Lower leg skin (tissue), 4 donors: ENCODE measurements around the gene ZNF385C. TPM values are rescaled to one million over a fixed set of nuclear protein-coding genes. Genes with fewer than 3 reads are reported as not detected.

Experiments
- DNase-seq, 2 donors: peaks; one replicate each; pipeline ENCODE4 v3.0.0-alpha.2; 2019; ENCODE audit warnings: low spot score in 2 of 2
- H3K4me3 ChIP-seq: fragments of 200-600 bp; sonication (generic); 2 replicates; pipeline ENCODE4 v1.5.1; 2017; ENCODE audit warnings: mild to moderate bottlenecking, low read depth; ENCODE audit not compliant: poor library complexity, severe bottlenecking
- CTCF ChIP-seq, 3 donors: fragments of 450-650 bp; IDR thresholded peaks; one replicate each; pipeline ENCODE4 v1.5.1; 2016; ENCODE audit warnings: antibody characterized with exemption in 3 of 3, mild to moderate bottlenecking in 3 of 3, moderate library complexity in 2 of 3
- POLR2A ChIP-seq, 2 donors: fragments of 450-650 bp; IDR thresholded peaks; one replicate each; pipeline ENCODE4 v1.6.1; 2016 to 2017; ENCODE audit warnings: antibody characterized with exemption in 2 of 2, mild to moderate bottlenecking in 1 of 2, moderate library complexity in 1 of 2
- WGBS, 2 donors: methylation state at CpG; one replicate each; pipeline ENCODE4 v1.1.5; 2018; 5-methylcytosine and 5-hydroxymethylcytosine counted together
- intact Hi-C: fragments of 100-400 bp; cut with DNase I; formaldehyde crosslinking; loops from one replicate; pipeline ENCODE4 v1.15.0; 2023; ENCODE audit warnings: low total_unique reads
- total RNA-seq, 4 donors: library from RNA; depleted of rRNA; stranded (reverse); fragments of >200 nt; gene quantifications; one replicate each; pipeline ENCODE4 v1.1.0, GENCODE V29; 2016

ZNF385C gene
- total RNA-seq, 4 donors from 2014 or later: 0.29 to 1.3 TPM; not detected in 2

DNA sequence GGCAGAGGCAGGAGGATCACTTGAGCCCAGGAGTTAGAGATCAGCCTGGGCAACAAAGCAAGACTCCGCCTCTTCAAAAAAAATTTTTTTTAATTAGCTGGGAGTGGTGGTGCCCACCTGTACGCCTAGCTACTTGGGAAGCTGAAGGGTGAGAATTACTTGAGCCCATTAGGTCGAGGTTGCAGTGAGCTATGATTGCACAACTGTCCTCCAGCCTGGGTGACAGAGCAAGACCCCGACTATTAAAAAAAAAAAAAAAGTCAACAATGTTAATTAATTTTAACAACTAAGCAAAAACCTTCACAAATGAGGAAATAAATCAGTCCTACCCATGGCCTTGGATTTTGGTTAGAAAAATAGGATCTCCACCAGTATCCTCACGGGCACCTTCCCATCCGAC lies 8.9 kb upstream of the ZNF385C start:
- 71 to 78% methylated on average over 6 of the region's 6 CpGs for WGBS, 2 donors

DNA sequence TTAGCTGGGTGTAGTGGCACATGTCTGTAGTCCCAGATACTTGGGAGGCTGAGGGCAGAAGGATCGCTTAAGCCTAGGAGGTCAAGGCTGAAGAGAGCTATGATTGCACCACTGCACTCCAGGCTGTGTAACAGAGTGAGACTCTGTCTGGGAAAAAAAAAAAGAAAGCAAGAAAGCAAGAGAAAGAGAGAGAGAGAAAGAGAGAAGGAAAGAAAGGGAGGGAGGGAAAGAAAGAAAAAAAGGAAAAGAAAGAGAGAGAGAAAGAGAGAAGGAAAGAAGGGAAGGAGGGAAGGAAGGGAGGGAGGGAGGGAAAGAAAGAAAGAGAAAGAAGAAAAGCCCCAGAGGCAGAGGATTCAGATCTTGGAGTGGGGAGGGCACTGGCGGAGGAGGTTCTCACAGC lies 7.7 kb upstream of the ZNF385C start:
- intact Hi-C loops: no loop called here
- no peak for DNase-seq
- no peak overlapping the region for H3K4me3 ChIP-seq
- TF ChIP-seq CTCF (IDR thresholded peaks at IDR 0.05) (no peak), POLR2A (IDR thresholded peaks at IDR 0.05) (no peak)
- 82 to 89% methylated on average over 2 of the region's 2 CpGs for WGBS, 2 donors

More for the DNA sequence above, 8.9 kb upstream of the ZNF385C start:
- intact Hi-C loops: no loop called here
- no peak for DNase-seq
- TF ChIP-seq POLR2A (IDR thresholded peaks at IDR 0.05): no peak
- no peak for TF ChIP-seq CTCF (IDR thresholded peaks at IDR 0.05)
- H3K4me3 ChIP-seq: no peak overlapping the region

DNA sequence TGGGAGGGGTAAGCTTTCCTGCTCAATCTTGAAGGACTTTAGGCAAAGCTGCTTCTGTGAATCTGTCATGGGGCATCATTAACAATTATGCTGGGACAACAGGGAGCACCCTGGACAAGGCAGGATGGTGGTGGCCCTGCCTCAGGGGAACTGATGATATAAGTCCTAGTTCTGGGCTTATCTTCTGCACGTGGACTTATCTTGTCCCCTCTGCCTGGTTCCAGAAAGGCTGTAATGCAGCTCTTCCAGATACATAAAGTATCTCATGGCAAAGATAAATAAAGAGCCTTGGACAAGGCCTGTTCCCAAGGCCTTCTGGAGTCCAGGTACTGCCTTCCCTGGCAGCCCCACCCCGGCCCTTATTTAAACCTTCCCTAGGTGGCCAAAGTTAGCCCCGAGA lies 6.0 kb upstream of the ZNF385C start:
- intact Hi-C loops: no loop called here
- H3K4me3 ChIP-seq: no peak overlapping the region
- 80 to 83% methylated on average over 3 of the region's 3 CpGs for WGBS, 2 donors
- TF ChIP-seq CTCF (IDR thresholded peaks at IDR 0.05) (no peak), POLR2A (IDR thresholded peaks at IDR 0.05) (no peak)
- no peak for DNase-seq

DNA sequence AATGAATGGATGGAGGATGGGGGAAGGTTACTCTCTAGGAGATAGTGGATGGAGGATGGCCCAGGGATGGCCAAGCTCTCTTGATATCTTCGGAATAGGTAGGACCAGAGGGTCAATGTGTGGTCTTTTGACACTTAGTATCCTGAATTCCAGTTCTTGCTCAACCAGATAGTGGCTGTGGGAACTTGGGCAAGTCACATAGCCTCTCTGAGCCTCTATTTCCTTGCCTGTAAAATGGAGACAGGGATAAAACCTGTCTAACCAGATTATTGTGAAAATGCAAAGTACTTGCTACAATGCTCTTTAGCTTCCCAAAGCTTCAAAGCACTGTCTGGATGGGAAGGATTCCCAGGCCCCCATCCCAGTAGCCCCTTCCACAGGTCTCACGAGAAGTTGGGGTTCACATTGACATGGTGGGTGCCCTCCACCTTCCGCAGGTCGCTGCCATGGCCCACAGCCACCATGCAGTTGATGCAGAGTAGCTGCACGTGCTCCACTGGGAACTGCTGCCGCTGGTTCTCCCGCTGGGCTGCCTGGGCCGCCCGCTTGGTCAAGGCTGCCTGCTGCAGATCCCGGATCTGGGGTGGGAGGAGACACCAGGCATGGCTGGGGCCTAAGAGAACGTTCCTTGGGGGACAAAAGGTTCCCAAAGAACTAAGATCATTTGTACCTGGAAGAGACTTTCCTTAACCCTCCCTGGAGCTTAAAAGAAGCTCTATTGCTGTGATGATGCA lies 5.1 kb upstream of the ZNF385C start:
- TF ChIP-seq CTCF (IDR thresholded peaks at IDR 0.05) (no peak), POLR2A (IDR thresholded peaks at IDR 0.05) (no peak)
- H3K4me3 ChIP-seq: no peak overlapping the region
- intact Hi-C loops: no loop called here
- 82 to 83% methylated on average over 9 to 11 of the region's 11 CpGs for WGBS, 2 donors
- DNase-seq: no peak

- 51 to 58% methylated on average over 12 to 14 of the region's 14 CpGs for WGBS, 2 donors
- intact Hi-C loops: no loop called here
Measured at GRCh38 chr17:42101513-42102292, 3.4 kb upstream of the ZNF385C start.

More at GRCh38 chr17:42101513-42102292, 3.4 kb upstream of the ZNF385C start:
- H3K4me3 ChIP-seq: no peak overlapping the region
- DNase-seq: peak in 1 of 2 donors; percentile 92
- TF ChIP-seq POLR2A (IDR thresholded peaks at IDR 0.05) (no peak), CTCF (IDR thresholded peaks at IDR 0.05) (no peak)
